Mucosa of rectum (tissue), 2 donors: Measurements from ENCODE around the gene PON3.
A peak's percentile ranks its signal among the peaks of the same experiment; 100 is the strongest.

ENCODE experiments used
- H3K27ac ChIP-seq, 2 donors: one replicate each; pipeline ENCODE4 v1.7.0; 2013; ENCODE audit warnings: inconsistent platforms in 2 of 2, low read depth in 2 of 2, low read length in 2 of 2
- H3K27me3 ChIP-seq, 2 donors: one replicate each; pipeline ENCODE4 v1.7.0; 2013; ENCODE audit warnings: low read length in 2 of 2; ENCODE audit not compliant: control insufficient read depth in 2 of 2, insufficient read depth in 2 of 2
- H3K36me3 ChIP-seq, 2 donors: one replicate each; pipeline ENCODE4 v1.7.0; 2013; ENCODE audit warnings: low read length in 2 of 2; ENCODE audit not compliant: control insufficient read depth in 2 of 2, insufficient read depth in 2 of 2
- H3K4me1 ChIP-seq, 2 donors: one replicate each; pipeline ENCODE4 v1.7.0; 2013; ENCODE audit warnings: low read length in 2 of 2, mild to moderate bottlenecking in 1 of 2; ENCODE audit not compliant: control insufficient read depth in 2 of 2, insufficient read depth in 2 of 2
- H3K4me3 ChIP-seq, 2 donors: one replicate each; pipeline ENCODE4 v1.7.0; 2013; ENCODE audit warnings: low read length in 2 of 2
- H3K9ac ChIP-seq, 2 donors: one replicate each; pipeline ENCODE4 v1.7.0; 2013; ENCODE audit warnings: low read length in 2 of 2, low read depth in 1 of 2, mild to moderate bottlenecking in 1 of 2
- H3K9me3 ChIP-seq, 2 donors: one replicate each; pipeline ENCODE4 v1.7.0; 2013; ENCODE audit warnings: low read length in 2 of 2; ENCODE audit not compliant: control insufficient read depth in 2 of 2
- donor health status: healthy.
- donor health status: Normal muscosa, but diverticular disease.

Gene PON3

DNA sequence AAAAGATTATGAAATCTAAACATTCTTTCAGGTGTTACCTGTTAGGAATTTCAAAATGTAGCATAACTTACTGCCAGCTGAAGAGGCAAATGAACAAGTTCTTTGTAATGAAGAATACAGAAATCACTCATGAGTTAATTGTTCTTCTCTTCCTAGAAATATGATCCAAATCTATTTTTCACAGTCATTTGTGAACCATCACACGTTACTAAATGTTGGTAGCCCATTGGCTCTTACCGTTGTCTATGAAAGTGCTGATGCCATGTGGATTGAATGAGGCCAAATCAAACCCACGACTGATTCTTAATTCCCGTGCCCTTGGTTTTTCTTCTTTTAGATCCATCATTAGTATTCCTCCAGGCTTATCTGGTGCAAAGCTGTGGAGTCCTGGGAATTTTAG is 15.9 kb upstream of the PON3 start:
- Histone ChIP-seq H3K9ac (no peak overlapping the region), H3K27ac (no peak overlapping the region), H3K4me3 (no peak overlapping the region), H3K4me1 (no peaks in the 10 kb centered on the region), H3K9me3 (no peaks in the 10 kb centered on the region), H3K36me3 (peaks cover 19% of the 10 kb centered on the region in 2 donors), H3K27me3 (no peaks in the 10 kb centered on the region)

DNA sequence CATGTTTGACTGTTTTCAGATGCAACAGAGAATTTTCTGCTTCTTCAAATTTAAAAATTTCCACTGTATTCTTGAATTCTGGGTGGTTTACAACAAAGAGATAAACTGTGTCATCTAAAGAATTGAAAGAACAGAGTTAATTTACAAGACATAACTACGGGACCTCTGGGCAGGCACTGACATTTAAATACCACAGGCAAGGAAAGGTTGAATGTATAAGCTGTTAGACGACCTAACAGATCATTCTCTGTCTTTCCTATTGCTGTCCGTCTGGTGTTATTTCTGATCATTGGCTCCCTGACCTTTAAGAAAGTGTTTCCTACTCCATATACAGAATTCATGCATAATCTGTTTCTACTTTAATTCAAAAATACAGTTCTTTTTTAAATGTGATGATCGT is 15.5 kb upstream of the PON3 start:
- H3K4me3 ChIP-seq: no peak overlapping the region
- H3K9me3 ChIP-seq: no peaks in the 10 kb centered on the region
- H3K36me3 ChIP-seq: peaks cover 19% of the 10 kb centered on the region in 2 donors
- H3K4me1 ChIP-seq: no peaks in the 10 kb centered on the region
- H3K27me3 ChIP-seq: no peaks in the 10 kb centered on the region
- no peak overlapping the region for H3K9ac ChIP-seq
- no peak overlapping the region for H3K27ac ChIP-seq

DNA sequence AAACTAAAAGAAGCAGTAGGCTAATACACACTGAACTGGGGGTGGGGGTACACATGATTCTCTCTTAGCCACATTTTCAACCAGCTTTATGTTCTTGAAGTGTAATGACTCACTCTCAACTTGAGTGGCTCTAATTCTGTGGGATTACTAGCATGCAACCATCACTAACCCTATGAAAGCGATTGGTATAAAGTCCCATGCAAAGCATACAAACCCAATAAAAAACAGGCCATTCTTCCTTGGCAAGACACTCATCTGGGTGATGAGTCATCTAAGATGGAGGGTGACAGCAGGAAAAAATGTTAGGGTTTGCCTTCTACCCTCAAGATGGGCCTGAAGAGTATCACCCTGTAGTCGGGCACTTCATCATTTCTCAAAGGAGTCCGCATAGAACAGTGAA is 14.9 kb upstream of the PON3 start:
- H3K9ac ChIP-seq: no peak overlapping the region
- H3K9me3 ChIP-seq: no peaks in the 10 kb centered on the region
- no peak overlapping the region for H3K4me3 ChIP-seq
- no peaks in the 10 kb centered on the region for H3K27me3 ChIP-seq
- no peaks in the 10 kb centered on the region for H3K4me1 ChIP-seq
- peaks cover 19% of the 10 kb centered on the region in 2 donors for H3K36me3 ChIP-seq
- H3K27ac ChIP-seq: no peak overlapping the region

DNA sequence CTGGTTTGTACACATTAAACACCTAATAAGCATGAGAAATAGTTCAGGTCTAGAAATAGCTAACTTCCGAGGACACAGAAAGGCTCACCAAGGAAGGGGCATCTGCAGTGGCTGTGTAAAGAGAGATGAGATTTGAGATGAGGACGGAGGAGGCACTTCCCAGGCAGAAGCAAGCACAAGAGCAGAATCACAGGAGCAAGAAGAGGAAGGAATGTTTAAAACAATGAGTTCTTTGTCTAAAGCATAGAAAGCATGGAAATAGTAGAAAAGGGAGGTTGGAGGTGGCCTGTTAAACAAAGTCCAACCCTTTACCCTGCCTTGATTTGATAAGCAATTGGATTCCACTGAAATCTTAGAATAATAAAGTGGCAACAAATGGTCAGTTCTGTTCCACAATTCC is 11.6 kb upstream of the PON3 start:
- Histone ChIP-seq H3K27ac (no peak overlapping the region), H3K9me3 (no peaks in the 10 kb centered on the region), H3K9ac (no peak overlapping the region), H3K36me3 (peaks cover 21 to 30% of the 10 kb centered on the region in 2 donors), H3K27me3 (no peaks in the 10 kb centered on the region), H3K4me3 (no peak overlapping the region), H3K4me1 (no peaks in the 10 kb centered on the region)

DNA sequence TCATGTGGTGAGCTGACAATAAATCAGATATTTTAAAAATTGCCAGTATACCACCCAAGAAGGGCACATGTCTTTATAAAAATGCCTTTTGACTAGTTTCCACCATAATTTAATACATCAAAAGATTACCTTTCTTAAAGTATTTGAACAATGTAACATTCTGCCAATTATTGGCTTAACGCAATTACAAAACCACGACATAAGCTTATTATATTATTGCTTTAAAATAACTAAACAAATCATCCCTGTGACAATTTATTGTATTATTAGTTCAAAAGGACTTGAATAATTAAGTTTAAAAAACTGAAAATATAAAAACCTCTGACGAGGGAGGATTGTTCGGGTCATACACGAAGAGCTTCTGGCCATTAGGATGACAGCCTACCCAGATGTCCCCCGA is 9.6 kb upstream of the PON3 start:
- H3K9me3 ChIP-seq: no peaks in the 10 kb centered on the region
- H3K27ac ChIP-seq: no peak overlapping the region
- peaks cover 14 to 25% of the 10 kb centered on the region in 2 donors for H3K36me3 ChIP-seq
- H3K4me1 ChIP-seq: no peaks in the 10 kb centered on the region
- no peaks in the 10 kb centered on the region for H3K27me3 ChIP-seq
- no peak overlapping the region for H3K9ac ChIP-seq
- no peak overlapping the region for H3K4me3 ChIP-seq

DNA sequence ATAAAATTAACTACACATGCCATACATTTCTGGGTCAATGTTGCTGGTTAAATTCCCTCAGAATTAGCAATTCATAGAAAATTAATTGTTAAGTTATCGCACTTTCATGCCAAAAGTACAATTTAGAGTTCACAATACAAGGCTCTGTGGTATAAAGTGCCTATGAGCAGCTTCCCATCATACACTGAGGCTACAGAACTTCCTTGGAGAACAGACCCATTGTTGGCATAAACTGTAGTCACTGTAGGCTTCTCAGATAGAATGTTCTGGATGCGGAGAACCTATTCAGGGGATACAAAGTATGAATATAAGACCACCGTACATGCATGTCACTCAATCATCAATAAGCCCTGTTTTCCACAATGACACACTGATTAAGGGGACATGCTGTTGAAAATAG is 9.0 kb upstream of the PON3 start:
- no peaks in the 10 kb centered on the region for H3K9me3 ChIP-seq
- peaks cover 14 to 22% of the 10 kb centered on the region in 2 donors for H3K36me3 ChIP-seq
- H3K4me3 ChIP-seq: no peak overlapping the region
- no peak overlapping the region for H3K9ac ChIP-seq
- H3K27me3 ChIP-seq: no peaks in the 10 kb centered on the region
- no peak overlapping the region for H3K27ac ChIP-seq
- no peaks in the 10 kb centered on the region for H3K4me1 ChIP-seq

DNA sequence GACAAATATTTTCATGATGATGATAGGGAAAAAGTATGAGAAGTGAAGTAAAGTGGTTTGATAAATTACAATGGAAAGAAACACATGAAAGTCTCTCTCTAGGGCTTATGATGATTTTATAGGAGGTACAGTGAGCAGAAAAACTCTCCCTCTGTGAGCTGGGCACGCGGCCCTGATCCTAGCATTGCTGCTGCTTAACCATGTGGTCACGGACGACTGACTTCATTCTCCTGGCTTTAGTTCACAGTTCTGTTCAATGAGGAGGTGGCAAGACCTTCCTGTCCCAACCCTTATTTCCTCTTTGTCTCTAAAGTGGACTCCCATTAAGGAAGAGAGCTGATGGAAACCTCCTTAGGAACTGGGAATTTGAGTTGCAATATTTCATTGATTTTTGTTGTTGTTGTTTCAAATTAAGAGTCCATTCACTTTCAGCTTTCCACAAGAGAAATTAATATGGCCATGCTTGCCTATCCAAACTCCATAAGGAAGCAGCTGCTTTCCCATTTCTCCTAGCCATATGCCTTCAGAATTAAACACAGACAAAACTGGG is 8.2 kb upstream of the PON3 start:
- H3K9me3 ChIP-seq: no peaks in the 10 kb centered on the region
- no peak overlapping the region for H3K4me3 ChIP-seq
- no peak overlapping the region for H3K9ac ChIP-seq
- peaks cover 10 to 17% of the 10 kb centered on the region in 2 donors for H3K36me3 ChIP-seq
- no peaks in the 10 kb centered on the region for H3K4me1 ChIP-seq
- no peaks in the 10 kb centered on the region for H3K27me3 ChIP-seq
- H3K27ac ChIP-seq: no peak overlapping the region

DNA sequence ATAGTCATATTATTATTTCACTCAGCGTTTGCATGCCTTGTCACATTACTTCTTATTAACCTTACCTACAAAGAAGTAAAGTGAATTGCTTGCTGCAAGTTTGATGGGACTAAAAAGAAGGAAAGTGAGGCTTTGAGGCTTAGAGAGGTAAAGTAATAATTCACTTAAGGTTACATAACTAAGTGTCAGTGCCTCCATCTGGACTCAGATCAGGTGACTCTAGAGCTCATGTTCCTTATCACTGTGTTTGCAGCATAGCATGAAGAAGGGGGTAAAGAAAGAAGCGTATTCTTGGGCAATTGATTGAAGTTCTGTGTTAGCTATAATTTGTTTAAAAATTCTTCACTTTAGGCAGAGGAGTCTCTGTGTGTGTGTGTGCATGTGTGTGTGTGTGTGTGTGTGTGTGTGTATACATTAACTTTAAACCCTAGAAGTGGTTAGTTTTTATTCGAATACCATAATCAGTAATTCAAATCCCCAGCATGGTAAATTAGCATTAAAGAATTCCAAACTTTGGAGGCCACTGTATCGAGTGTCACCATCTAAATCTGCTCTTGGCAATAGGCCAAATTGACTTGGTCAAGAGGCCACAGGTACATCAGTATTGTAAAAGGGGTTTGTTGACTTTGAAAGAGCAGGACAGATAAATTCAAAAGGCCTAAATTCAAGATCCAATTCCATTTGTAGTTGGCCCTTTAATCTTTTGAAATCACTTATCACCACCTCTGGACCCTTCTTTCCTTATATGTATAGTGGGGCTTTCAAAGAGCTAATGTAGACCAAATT is 2.2 kb upstream of the PON3 start:
- Histone ChIP-seq H3K9ac (no peak overlapping the region), H3K9me3 (no peaks in the 10 kb centered on the region), H3K4me1 (peaks cover 0 to 8% of the 10 kb centered on the region in 2 donors), H3K4me3 (no peak overlapping the region), H3K36me3 (peaks cover 0 to 4% of the 10 kb centered on the region in 2 donors), H3K27ac (no peak overlapping the region), H3K27me3 (peaks cover 0 to 8% of the 10 kb centered on the region in 2 donors)

DNA sequence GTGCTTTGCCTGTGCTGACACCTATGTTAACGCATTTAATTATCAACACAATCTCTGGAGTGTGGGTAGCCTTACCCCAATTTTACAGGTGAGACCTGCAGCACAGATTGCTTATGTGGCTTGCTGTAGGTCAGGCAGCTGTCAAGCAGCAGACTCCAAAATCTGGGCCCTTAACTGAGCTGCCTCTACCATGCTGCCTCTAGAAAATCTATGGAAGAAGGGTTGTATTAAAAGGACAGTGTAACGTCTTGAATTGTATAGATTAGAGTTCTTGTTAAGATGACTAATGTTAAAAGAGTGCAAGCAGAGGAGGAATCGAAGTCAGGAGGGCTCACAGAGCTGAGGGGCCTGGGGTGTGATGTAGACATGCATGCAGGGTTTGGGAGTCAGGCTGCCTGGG is 1.2 kb upstream of the PON3 start:
- Histone ChIP-seq H3K36me3 (no peaks in the 10 kb centered on the region), H3K9ac (no peak overlapping the region), H3K4me1 (peaks cover 0 to 8% of the 10 kb centered on the region in 2 donors), H3K9me3 (no peaks in the 10 kb centered on the region), H3K4me3 (peak overlapping the region; percentile 73 to 80), H3K27me3 (peaks cover 0 to 8% of the 10 kb centered on the region in 2 donors), H3K27ac (no peak overlapping the region)

DNA sequence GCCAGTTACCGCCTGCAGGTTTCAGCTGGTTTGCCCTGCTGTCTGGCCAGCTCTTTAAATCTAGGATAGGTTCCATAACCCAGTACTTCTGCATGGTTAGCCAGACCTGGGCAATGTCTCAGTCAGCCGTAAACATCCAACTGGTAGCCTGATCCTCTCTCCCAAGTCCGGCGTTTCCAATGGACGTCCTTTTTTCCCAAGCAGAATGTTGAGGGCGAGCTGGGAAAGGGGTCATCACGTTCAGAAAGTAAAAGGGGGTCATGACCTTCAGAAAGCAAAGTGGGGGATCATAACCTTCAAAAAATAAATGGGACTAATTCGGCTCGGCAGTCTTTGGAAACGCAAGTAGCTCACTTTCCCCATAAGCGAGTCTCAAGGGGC is 430 bp downstream of the PON3 start:
- Histone ChIP-seq H3K9ac (peak overlapping the region in 1 of 2 donors; percentile 64), H3K36me3 (no peaks in the 10 kb centered on the region), H3K27ac (no peak overlapping the region), H3K9me3 (no peaks in the 10 kb centered on the region), H3K4me3 (peak overlapping the region; percentile 73 to 80), H3K4me1 (peaks cover 0 to 8% of the 10 kb centered on the region in 2 donors), H3K27me3 (peaks cover 0 to 8% of the 10 kb centered on the region in 2 donors)
